HG03354 (cell line): Measurements from ENCODE around the gene ATP2C2.
"Not testable (repeated sequence)": the region's sequence is repeated elsewhere in the genome, so short reads cannot be mapped to it uniquely, and the experiment has no call there.

ENCODE experiments used
- ATAC-seq: cut with Tn5 transposase; IDR thresholded peaks from one replicate; pipeline ENCODE4 v1.9.1; 2021; ENCODE audit warnings: mild to moderate bottlenecking; ENCODE audit not compliant: unreplicated experiment, poor library complexity, severe bottlenecking

Gene ATP2C2, protein sequence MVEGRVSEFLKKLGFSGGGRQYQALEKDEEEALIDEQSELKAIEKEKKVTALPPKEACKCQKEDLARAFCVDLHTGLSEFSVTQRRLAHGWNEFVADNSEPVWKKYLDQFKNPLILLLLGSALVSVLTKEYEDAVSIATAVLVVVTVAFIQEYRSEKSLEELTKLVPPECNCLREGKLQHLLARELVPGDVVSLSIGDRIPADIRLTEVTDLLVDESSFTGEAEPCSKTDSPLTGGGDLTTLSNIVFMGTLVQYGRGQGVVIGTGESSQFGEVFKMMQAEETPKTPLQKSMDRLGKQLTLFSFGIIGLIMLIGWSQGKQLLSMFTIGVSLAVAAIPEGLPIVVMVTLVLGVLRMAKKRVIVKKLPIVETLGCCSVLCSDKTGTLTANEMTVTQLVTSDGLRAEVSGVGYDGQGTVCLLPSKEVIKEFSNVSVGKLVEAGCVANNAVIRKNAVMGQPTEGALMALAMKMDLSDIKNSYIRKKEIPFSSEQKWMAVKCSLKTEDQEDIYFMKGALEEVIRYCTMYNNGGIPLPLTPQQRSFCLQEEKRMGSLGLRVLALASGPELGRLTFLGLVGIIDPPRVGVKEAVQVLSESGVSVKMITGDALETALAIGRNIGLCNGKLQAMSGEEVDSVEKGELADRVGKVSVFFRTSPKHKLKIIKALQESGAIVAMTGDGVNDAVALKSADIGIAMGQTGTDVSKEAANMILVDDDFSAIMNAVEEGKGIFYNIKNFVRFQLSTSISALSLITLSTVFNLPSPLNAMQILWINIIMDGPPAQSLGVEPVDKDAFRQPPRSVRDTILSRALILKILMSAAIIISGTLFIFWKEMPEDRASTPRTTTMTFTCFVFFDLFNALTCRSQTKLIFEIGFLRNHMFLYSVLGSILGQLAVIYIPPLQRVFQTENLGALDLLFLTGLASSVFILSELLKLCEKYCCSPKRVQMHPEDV

DNA sequence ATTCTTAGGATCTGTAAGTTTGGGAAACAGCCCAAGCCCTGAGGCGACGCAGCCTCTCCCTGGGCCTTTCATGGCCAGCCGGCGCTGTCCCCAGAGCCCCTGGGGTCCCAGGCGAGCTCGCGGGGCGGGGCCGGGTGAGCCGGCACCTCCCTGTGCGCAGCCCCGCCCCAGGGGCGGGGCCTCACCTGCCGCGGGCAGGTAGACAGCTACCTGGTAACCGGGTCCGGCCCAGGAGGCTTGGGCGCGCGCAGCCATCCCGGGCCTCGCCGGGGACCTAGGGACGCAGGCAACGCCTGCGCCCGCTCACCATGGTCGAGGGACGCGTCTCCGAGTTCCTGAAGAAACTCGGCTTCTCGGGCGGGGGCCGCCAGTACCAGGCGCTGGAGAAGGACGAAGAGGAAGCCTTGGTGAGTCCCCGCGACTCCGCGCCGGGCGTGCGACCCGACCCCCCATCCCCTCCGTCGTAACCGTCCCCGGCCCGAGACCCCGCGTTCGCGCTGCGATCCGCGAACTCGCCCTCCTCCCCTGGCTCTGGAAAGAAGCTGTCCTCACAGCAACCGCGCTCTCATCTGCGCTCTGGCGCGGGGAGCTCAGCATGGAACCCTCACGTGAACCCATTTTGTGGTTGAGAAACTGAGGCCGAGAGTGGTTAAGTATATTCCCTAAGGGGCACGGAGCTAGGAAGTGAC is at the start of gene ATP2C2:
ATP2C2 (plus strand) TSS at position 231 of the 689 bp plus-strand sequence; CDS start at position 309, 78 bp downstream.
- ATAC-seq, result no peak

DNA sequence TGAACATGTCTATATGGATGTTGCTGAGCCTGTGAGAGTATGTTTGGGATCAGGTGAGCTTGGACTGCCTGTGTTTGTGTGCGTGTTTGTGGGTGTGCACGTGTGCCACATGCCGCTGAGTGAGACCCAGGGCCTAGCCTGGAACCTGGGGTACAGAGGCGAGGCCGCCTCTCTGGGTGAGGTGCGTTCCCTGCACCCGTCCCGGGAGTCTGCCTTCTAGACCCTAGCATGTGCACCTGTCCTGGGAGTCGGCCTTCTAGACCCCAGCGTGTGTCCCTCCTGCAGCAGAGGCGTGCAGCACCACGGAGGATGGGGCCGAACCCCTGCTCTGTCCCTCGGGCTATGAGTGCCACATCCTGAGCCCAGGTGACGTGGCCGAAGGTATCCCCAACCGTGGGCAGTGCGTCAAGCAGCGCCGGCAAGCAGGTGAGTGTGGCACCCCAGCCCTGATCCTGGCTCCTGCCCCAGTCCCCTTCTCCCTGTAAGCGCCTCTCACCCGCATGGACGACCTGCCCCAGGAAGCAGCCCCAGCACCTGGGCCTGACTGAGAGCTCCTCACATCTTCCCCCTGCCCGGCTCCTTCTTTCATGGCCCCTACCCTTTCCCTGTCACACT is 49.1 kb upstream of the ATP2C2 start:
- ATAC-seq, result no peak

DNA sequence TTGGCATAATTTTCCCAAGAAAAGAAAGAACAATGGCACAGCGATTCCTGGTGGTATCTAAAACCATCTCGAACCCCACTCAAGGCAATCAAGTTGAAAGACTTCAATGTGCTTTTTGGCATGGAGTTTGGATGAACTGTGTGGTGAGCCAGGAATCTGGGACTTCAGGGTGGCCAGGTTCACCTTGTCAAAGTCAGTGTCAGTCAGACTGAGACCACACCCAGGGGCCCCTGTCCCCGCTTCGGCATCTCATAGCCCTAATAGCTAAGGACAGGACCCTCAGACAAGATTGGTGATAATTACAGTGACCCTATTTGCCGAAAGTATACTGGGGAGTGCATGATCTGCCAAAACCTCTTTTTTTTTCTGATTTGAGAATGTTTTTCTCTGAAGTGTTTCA is 47.8 kb upstream of the ATP2C2 start:
- ATAC-seq, result no peak

DNA sequence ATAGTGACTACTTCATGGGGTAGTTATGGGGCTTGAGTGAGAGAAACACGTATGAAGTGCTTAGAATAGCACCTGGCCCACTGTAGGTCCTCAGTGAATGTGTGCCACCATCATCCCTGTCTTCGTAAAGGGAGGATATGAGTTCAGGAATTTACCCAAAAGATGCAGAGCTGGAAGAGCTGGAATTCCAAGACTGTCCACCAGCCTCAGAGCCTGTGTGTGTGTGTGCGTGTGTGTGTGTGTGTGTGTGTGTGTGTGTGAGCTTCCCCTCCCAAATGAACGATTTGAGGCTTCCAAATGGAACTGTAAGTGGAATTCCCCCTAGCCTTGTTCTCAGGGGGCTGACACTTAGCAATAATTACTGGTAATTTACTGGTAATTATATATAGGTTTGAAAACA is 46.4 kb upstream of the ATP2C2 start:
- ATAC-seq, result no peak

DNA sequence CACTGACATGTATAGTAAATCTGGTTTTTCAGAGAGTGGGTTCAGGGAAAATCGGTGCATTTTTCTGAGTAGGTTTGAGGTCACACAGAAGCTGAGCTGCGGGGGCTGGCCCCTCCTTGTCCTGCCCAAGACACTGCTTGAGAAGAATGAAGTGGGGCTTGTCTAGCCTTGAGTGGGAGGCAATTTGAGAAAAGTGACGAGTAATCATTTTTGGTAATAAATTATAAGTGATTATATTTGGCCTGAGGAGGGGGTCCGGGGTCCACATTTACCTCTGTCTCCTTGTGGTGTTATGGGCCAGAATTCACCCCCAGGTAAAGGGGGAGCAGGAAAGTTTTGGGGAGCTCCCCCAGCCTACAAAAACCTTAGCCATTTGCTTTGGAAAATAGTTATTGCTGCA is 45.6 kb upstream of the ATP2C2 start:
- ATAC-seq, result no peak

DNA sequence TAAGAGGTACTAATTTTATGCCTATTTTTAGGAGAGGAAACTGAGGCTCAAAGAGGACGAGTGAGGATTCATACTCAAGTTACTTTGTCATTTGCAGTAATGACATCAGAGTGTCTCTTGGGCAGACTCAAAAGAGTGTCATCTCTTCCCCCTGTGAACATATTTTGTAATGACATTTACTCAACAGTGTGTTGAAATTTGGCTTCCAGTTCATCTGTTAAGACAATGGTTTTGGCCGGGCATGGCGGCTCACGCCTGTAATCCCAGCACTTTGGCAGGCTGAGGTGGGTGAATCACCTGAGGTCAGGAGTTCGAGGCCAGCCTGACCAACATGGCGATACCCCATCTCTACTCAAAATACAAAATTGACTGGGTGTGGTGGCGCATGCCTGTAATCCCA is 44.7 kb upstream of the ATP2C2 start:
- ATAC-seq, result no peak

DNA sequence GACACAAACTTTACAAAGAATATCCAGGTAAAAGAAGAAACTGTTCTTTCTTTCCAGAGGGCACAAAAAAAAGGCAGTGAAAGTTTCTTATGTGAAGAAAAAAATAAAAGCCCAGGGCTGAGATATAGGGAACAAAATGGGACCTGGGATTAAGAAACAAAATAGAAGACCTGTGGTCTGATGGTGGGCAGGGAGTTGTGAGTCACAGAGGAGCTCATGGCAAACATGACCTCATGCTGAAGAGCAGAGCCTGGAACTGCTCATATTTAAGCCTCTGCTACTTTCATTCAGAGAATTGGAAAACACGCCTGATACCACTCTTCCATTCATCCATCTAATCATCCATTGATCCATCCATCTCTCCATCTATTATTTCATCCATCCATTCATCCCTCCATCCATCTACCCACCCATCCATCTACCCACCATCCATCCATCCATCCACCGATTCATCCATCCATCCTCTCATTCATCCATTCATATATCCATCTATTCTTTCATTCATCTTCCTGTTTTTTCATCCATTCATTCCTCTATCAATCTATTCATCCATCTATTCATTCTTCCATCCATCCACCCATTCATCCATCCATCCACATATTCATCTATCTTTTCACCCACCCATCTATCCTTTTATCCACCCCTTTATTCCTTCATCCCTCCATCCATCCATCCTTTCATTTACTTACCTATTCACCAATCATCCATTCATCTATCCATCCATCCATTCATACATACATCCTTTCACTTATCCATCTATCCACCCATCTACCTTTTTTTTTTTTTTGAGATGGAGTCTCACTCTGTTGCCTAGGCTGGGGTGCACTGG is 43.7 kb upstream of the ATP2C2 start:
- no peak for ATAC-seq

DNA sequence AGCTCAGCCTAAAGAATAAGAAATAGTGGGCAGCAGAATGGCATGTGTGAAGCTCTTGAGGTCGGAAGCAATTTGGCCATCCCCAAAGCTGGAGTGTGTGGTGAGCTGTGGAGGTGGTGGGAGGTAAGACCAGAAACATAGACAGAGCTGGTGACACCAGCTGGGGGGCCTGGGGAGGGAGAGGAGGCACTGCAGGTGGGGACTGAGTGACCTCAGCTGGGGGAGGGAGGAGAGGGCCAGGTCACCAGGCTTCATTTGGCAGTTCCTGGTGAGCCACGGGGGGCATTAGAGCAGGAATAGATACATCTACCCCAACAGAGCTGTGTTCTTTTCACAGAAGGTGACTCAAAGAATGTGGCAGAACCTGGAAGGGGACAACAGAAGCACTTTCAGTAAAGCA is 41.8 kb upstream of the ATP2C2 start:
- ATAC-seq, result no peak

DNA sequence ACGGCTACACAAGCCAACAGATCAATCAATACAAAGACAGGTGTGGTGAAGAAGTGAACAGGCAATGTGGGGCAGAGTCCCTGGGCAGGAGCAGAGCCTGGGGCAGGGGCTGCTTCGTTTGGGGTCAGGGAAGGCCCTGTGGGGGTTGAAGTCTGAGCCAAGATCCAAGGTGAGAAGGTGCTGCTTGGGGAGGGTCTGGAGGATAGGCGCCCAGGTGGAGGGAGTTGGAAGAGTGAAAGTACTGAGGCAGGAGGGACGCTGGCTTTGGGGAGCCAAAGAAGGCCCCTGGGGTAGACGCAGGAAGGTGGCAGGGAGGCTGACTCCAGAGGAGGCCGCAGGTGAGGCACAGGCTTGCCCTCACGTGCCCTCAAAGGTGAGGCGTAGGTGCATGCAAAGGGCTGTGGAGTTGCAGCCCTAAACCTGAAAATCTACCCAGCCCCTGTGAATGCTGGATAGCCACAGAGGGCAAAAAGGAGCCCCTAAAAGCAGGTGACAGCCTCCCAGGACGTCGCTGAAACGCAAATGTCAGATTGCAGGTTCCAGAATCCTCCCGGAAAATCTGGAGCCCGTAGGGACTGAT is 40.3 kb upstream of the ATP2C2 start:
- ATAC-seq, result no peak

DNA sequence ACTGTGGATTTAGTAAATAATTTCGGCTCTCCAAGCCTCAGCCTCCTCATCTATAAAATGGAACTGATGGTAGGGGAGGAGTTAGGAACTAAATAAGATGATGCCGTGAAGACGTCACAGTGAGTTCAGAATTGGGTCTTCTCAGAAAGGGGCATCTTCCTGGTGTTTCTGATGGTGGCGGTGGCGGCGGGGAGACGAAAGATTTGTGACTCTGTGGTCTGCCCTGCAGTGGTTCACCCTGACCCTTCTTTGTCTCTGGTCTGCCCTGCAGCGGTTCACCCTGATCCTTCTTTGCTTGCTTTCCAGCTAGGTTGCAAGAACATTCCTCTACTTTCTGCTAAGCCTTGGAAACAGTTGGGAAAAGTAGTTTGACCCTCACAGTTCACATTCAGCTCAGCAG is 39.3 kb upstream of the ATP2C2 start:
- no peak for ATAC-seq

DNA sequence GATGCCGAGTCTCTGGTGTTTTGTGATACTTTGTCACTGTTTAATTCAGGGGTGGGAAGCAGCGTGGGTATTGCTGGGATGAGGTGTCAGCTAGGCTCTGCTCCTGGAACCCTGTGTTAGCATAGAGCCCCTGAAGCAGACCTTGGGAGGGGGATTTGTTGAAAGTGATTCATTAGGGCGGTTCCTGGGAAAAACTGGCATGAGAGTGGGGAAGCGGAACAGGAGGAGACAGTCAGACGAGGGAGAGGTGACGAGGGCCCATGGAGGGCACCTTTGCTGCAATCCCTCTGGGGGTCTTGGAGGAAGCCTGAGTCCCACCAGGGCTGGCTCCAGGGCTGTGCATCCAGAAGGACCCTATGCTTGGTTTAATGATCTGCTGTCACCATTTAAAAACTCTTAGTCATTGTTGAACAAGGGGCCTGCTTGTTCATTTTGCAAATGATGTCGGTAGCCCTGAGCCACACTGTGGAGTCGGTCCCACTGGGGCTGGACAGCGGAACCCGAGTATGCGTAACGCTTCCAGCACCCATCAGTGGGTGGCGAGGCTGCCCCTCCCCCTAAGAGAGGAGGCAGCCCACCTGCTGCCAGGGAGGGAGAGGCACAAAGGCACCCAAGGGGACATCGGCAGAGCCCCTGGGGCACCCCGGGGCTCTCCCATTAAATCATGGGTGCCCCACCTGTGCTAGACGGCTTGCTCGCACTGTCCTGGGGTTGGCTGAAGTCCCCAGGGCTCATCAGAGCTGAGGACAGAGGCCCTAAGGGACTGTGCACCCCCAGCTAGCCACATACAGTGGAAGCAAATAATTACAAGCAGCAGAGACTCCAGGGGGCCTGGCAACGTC is 38.3 kb upstream of the ATP2C2 start:
- no peak for ATAC-seq

DNA sequence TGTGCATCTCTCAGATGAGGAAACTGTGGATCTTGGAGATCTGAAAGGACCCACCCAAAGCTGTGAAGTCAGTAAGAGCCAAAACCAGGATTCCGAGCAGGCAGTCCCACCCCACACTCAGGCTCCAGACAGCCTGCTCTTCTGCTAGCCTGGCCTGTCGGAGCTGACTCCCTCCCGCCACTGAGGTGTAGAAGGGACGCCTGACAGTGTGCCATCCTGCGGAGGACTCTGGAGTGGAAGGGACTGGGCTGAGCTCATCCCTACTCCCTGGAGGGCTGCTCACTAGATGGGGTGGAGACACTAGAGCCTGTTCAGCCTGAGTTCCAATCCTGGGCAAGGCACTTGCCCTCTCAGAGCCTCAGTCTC is 37.7 kb upstream of the ATP2C2 start:
- ATAC-seq, result no peak

DNA sequence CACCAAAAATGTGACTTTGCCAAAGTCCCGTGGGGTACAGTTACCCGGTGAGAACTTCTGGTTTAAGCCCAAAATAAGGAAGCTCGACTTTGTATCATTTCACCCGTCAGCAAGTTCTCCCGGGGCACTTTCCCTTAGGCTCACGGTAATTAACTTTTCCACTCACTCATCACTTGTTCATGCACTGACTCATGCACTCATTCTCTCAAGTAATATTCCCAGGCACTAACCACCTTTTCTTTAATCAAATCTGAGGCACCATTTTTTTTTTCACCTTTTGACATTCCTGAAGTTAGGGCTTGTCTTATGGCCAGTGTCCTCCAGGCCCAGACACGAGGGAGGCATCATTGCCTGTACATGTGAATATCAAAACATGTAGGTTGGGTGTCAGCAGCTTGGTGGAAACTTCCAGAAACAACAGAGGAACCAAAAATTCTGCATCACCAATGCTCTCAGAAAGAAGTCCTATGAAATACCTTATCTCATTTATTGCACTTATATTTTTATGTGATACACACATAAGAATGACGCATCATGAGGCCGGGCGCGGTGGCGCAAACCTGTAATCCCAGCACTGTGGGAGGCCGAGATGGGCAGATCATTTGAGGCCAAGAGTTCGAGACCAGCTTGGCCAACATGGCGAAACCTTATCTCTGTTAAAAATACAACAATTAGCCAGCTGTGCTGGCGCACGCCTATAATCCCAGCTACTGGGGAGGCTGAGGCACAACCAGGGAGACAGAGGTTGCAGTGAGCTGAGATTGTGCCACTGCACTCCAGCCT is 36.1 kb upstream of the ATP2C2 start:
- ATAC-seq, result no peak

DNA sequence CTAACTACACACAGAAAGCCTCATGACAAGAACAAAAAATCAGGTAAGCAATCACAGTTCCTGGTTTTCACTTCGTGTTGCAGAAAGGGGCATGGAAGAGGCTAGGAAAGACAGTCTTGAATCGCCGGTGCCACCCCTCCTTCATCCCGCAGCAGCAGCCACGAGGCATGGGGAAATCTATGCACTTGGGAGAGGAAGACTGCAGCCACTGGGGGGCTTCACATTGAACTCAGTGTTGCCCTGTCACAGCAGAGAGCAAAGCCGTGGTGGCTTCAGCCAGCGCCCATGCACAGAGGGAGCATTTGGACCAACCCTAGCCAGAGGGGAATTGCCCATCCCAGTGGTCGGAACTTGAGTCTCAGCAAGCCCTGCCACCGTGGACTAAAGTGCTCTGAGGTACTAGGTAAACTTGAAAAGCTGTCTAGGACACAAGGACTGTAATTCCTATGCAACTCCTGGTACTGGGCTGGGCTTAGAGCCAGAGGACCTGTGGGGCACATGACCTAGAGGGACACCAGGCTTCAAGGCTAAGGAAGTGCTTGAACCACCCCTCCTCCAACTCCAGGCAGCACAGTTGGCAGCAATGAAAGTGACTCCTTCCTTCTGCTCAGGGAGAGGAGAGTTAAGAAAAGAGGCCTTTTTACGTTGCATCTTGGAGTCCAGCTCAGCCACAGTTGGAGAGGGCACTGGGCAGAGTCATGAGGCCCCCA is 35.2 kb upstream of the ATP2C2 start:
- ATAC-seq, result no peak

DNA sequence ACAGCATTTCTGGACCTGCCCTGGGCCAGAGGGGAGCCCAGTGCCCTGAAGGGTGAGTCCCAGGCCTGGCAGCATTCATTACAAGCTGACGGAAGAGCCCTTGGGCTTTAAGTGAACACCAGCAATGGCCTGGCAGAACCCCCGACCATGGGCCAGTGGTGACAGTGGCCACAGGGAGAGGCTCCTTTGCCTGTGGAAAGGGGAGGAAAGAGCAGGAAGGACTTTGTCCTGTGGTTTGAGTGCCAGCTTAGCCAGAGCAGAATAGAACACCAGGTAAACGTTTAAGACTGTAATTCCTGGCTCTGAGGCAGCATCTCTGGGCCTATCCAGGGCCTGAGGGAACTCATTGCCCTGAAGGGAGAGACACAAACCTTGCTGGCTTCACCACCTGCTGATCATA is 34.3 kb upstream of the ATP2C2 start:
- no peak for ATAC-seq

DNA sequence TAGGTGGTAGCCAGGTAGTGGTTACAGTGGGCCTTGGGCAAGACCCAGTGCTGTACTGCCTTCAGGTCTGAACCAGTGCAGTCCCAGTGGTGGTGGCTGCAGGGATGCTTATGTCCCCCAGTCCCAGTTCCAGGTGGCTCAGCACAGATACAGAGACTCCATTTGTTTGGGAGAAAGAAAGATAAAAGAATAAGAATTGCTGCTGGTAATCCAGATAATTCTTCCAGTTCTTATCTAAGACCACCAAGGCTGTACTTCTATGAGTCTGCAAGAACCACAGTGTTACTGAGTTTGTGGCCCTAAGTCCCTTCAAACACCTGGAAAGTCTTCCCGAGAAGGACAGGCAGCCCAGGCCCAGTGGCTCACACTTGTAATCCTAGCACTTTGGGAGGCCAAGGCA is 33.9 kb upstream of the ATP2C2 start:
- ATAC-seq, result no peak

DNA sequence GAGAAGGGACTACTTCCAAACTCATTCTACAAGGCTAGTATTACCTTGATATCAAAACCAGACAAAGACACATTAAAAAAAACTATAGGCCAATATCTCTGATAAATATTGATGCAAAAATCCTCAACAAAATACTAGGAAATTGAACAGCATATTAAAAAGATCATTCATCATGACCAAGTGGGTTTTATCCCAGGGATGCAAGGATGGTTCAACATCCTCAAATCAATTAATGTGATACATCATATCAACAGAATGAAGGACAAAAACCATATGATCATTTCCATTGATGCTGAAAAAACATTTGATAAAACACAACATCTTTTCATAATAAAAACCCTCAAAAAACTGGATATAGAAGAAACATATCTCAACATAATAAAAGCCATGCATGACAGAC is 31.1 kb upstream of the ATP2C2 start:
- not testable (repeated sequence) for ATAC-seq
